Mesenchymal stem cell (in vitro differentiated cells and primary cell): ENCODE measurements around the gene FAT1.

Source experiments
- DNase-seq: peaks from one replicate; pipeline ENCODE4 v3.0.0-alpha.2; 2013
- H2AFZ ChIP-seq: one replicate; pipeline ENCODE4 v1.6.1; 2013; ENCODE audit warnings: low read depth, mild to moderate bottlenecking, control low read depth, inconsistent platforms, low read length, moderate library complexity
- H2AK5ac ChIP-seq: 2 replicates; pipeline ENCODE4 v1.6.1; 2013; ENCODE audit warnings: low read length, moderate library complexity, mild to moderate bottlenecking, inconsistent platforms; ENCODE audit not compliant: severe bottlenecking
- H2BK120ac ChIP-seq: one replicate; pipeline ENCODE4 v1.6.1; 2013; ENCODE audit warnings: low read depth, mild to moderate bottlenecking, inconsistent platforms, low read length, moderate library complexity
- H2BK12ac ChIP-seq, 2 experiments: one replicate each; pipeline ENCODE4 v1.6.1; 2013; ENCODE audit warnings: inconsistent platforms in 2 of 2, low read length in 2 of 2, mild to moderate bottlenecking in 2 of 2, moderate library complexity in 2 of 2, control low read depth in 1 of 2
- H2BK15ac ChIP-seq: one replicate; pipeline ENCODE4 v1.6.1; 2013; ENCODE audit warnings: mild to moderate bottlenecking, low read depth, inconsistent platforms; ENCODE audit not compliant: poor library complexity, severe bottlenecking
- H2BK5ac ChIP-seq: 2 replicates; pipeline ENCODE4 v1.6.1; 2013; ENCODE audit warnings: low read depth, mild to moderate bottlenecking, low read length, control low read depth, inconsistent platforms; ENCODE audit not compliant: poor library complexity, severe bottlenecking
- H3K14ac ChIP-seq, 2 experiments: one replicate each; pipeline ENCODE4 v1.6.1; 2013; ENCODE audit warnings: inconsistent platforms in 2 of 2, low read length in 2 of 2, control low read depth in 1 of 2, mild to moderate bottlenecking in 1 of 2, moderate library complexity in 1 of 2
- H3K18ac ChIP-seq, 2 experiments: one replicate each; pipeline ENCODE4 v1.6.1; 2013; ENCODE audit warnings: inconsistent platforms in 2 of 2, low read length in 2 of 2, control low read depth in 1 of 2, low read depth in 1 of 2, mild to moderate bottlenecking in 1 of 2
- H3K23ac ChIP-seq, 2 experiments: one replicate each; pipeline ENCODE4 v1.6.1; 2013; ENCODE audit warnings: inconsistent platforms in 2 of 2, low read length in 2 of 2, mild to moderate bottlenecking in 2 of 2, moderate library complexity in 2 of 2, control low read depth in 1 of 2
- H3K27ac ChIP-seq: 2 replicates; pipeline ENCODE4 v1.5.1; 2013; ENCODE audit warnings: mild to moderate bottlenecking, moderate library complexity, low read length, control low read depth, inconsistent platforms; ENCODE audit not compliant: poor library complexity, severe bottlenecking
- H3K27me3 ChIP-seq, 2 experiments: 2 replicates each; pipeline versions ENCODE4 v1.6.1 to v1.7.0; 2013; ENCODE audit warnings: low read length in 2 of 2, mild to moderate bottlenecking in 2 of 2, moderate library complexity in 2 of 2, control low read depth in 1 of 2, inconsistent platforms in 1 of 2; ENCODE audit not compliant: control insufficient read depth in 1 of 2, insufficient read depth in 1 of 2
- H3K36me3 ChIP-seq, 2 experiments: 2 replicates each; pipeline versions ENCODE4 v1.6.1 to v1.7.0; 2013; ENCODE audit warnings: low read length in 2 of 2, control low read depth in 1 of 2, inconsistent platforms in 1 of 2, low read depth in 1 of 2, mild to moderate bottlenecking in 1 of 2; ENCODE audit not compliant: insufficient read depth in 2 of 2, control insufficient read depth in 1 of 2
- H3K4ac ChIP-seq, 2 experiments: one replicate each; pipeline ENCODE4 v1.6.1; 2013; ENCODE audit warnings: inconsistent platforms in 2 of 2, low read length in 2 of 2, mild to moderate bottlenecking in 2 of 2, moderate library complexity in 2 of 2, control low read depth in 1 of 2, low read depth in 1 of 2
- H3K4me1 ChIP-seq: 2 replicates; pipeline ENCODE4 v1.6.1; 2013; ENCODE audit warnings: low read depth, low read length, control low read depth; ENCODE audit not compliant: control insufficient read depth, insufficient read depth
- H3K4me2 ChIP-seq: 2 replicates; pipeline ENCODE4 v1.6.1; 2013; ENCODE audit warnings: low read length, mild to moderate bottlenecking, inconsistent platforms; ENCODE audit not compliant: poor library complexity, severe bottlenecking
- H3K4me3 ChIP-seq, 2 experiments: 2 replicates each; pipeline versions ENCODE4 v1.5.1 to v1.7.0; 2013; ENCODE audit warnings: low read length in 2 of 2, mild to moderate bottlenecking in 2 of 2, control low read depth in 1 of 2, low read depth in 1 of 2; ENCODE audit not compliant: insufficient read depth in 1 of 2
- H3K79me1 ChIP-seq: replicated peaks from 2 replicates; pipeline ENCODE4 v1.6.1; 2013; ENCODE audit warnings: mild to moderate bottlenecking, control low read depth, low read length, inconsistent platforms; ENCODE audit not compliant: poor library complexity, severe bottlenecking
- H3K9ac ChIP-seq: 2 replicates; pipeline ENCODE4 v1.7.0; 2013; ENCODE audit warnings: mild to moderate bottlenecking, low read length, moderate library complexity
- H3K9me3 ChIP-seq: 2 replicates; pipeline ENCODE4 v1.7.0; 2013; ENCODE audit warnings: mild to moderate bottlenecking, low read length; ENCODE audit not compliant: control insufficient read depth
- H4K8ac ChIP-seq: one replicate; pipeline ENCODE4 v1.6.1; 2013; ENCODE audit warnings: inconsistent platforms, mild to moderate bottlenecking, low read length, moderate library complexity
- H4K91ac ChIP-seq: one replicate; pipeline ENCODE4 v1.6.1; 2013; ENCODE audit warnings: mild to moderate bottlenecking, low read length, inconsistent platforms
- WGBS: methylation state at CpG from one replicate; pipeline ENCODE4 v1.1.7; 2013; ENCODE audit warnings: mixed read lengths; 5-methylcytosine and 5-hydroxymethylcytosine counted together

The FAT1 gene

DNA sequence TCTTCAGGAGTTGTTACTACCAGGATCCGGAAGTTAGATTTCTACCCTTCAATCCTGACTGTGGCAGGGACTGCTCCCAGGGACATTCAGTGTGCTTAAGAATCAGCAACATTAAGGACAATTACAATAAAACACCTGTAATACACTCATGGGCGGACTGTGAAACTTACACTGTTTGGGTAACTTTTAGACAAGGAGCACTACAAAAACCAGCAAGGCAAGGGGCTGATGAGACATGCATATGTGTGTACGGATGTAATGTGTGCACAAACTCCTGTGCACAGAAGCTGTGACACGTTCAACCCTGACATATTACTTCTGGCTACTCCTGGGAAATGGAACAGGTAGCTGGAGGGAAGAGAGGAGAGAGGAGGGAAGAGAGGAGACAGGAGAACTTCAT, 75.8 kb downstream of the FAT1 start:
- 95% methylated on average over 4 of the region's 4 CpGs for WGBS
- Histone ChIP-seq H3K9me3 (no peaks in the 10 kb centered on the region), H3K36me3 (peaks cover 14 to 54% of the 10 kb centered on the region in 2 experiments), H3K4me1 (peaks cover 19% of the 10 kb centered on the region), H3K23ac (no peak overlapping the region), H2BK5ac (no peak overlapping the region), H3K27me3 (no peaks in the 10 kb centered on the region), H3K27ac (no peak overlapping the region), H4K91ac (no peak overlapping the region), H2AK5ac (no peak overlapping the region), H3K4me2 (no peak overlapping the region), H3K18ac (no peak overlapping the region), H3K9ac (no peak overlapping the region), H3K79me1 (peaks cover 11% of the 10 kb centered on the region), H3K4ac (no peak overlapping the region), H3K4me3 (no peak overlapping the region), H2BK120ac (no peak overlapping the region), H3K14ac (no peak overlapping the region), H2BK12ac (no peak overlapping the region), H2BK15ac (no peak overlapping the region), H2AFZ (no peak overlapping the region), H4K8ac (no peak overlapping the region)
- no peak for DNase-seq

DNA sequence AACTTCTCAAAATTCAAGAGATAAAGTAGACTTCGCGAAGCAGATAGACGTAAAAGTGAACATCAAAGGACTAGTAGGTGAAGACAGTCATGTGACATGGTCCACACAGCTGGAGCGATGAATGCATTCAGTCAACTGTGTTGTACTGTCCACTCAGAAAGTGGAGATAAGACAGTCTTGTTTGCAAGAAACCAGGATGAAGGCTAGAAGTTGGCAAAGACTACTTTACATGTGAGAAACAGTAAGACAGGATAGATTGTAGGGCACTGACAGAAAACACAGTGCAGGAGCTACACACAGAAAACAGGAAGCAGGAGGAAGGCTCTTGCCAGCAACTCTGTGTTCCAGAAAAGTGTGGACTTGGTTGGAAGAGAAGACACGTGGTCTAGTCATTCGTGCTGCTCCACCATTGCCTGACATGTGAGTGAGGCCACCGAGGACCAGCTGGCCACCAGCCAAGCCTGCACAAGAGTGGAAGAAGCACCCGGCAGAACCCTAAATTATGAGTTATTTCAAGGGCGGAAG, 78.9 kb downstream of the FAT1 start:
- Histone ChIP-seq H3K4me3 (no peak overlapping the region), H3K9ac (peak overlapping the region; percentile 46), H3K4me2 (no peak overlapping the region), H3K27me3 (no peaks in the 10 kb centered on the region), H3K36me3 (peaks cover 20 to 55% of the 10 kb centered on the region in 2 experiments), H3K27ac (peak overlapping the region; percentile 72), H3K23ac (no peak overlapping the region), H2BK12ac (no peak overlapping the region), H4K8ac (no peak overlapping the region), H2AK5ac (no peak overlapping the region), H3K9me3 (no peaks in the 10 kb centered on the region), H3K4me1 (peaks cover 17% of the 10 kb centered on the region), H2BK15ac (no peak overlapping the region), H2BK120ac (no peak overlapping the region), H2AFZ (no peak overlapping the region), H3K79me1 (peaks cover 16% of the 10 kb centered on the region), H4K91ac (no peak overlapping the region), H2BK5ac (no peak overlapping the region), H3K14ac (no peak overlapping the region), H3K18ac (no peak overlapping the region), H3K4ac (no peak overlapping the region)
- peak; percentile 51 for DNase-seq
- WGBS, result 79% methylated on average over 8 of the region's 9 CpGs

DNA sequence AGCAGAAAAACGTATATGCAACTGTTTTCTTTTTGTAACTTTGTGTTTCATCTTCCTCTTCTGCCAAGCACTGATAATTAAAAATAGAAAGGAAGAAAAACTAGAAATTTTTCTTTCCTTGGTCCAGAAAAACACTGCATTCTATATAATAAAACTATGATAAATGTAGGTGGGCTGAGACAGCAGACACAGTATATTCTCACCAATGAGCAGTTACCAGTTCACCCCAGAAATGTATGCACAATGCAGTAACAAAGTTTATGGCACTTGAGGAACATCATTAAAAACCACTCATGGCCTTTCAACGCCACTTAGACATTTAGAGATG, 79.4 kb downstream of the FAT1 start:
- Histone ChIP-seq H3K79me1 (peaks cover 13% of the 10 kb centered on the region), H3K36me3 (peaks cover 18 to 55% of the 10 kb centered on the region in 2 experiments), H3K4me3 (no peak overlapping the region), H3K4me1 (peaks cover 16% of the 10 kb centered on the region), H3K9me3 (no peaks in the 10 kb centered on the region), H2BK15ac (no peak overlapping the region), H2BK120ac (no peak overlapping the region), H3K4me2 (no peak overlapping the region), H3K23ac (no peak overlapping the region), H2AK5ac (no peak overlapping the region), H3K14ac (no peak overlapping the region), H4K8ac (no peak overlapping the region), H3K27me3 (no peaks in the 10 kb centered on the region), H2BK5ac (no peak overlapping the region), H3K9ac (peak overlapping the region; percentile 46), H2AFZ (no peak overlapping the region), H3K27ac (peak overlapping the region; percentile 72), H3K4ac (no peak overlapping the region), H3K18ac (no peak overlapping the region), H2BK12ac (no peak overlapping the region), H4K91ac (no peak overlapping the region)
- peak; percentile 36 for DNase-seq
- no CpG with 5 or more reads among the region's 2 CpGs for WGBS

DNA sequence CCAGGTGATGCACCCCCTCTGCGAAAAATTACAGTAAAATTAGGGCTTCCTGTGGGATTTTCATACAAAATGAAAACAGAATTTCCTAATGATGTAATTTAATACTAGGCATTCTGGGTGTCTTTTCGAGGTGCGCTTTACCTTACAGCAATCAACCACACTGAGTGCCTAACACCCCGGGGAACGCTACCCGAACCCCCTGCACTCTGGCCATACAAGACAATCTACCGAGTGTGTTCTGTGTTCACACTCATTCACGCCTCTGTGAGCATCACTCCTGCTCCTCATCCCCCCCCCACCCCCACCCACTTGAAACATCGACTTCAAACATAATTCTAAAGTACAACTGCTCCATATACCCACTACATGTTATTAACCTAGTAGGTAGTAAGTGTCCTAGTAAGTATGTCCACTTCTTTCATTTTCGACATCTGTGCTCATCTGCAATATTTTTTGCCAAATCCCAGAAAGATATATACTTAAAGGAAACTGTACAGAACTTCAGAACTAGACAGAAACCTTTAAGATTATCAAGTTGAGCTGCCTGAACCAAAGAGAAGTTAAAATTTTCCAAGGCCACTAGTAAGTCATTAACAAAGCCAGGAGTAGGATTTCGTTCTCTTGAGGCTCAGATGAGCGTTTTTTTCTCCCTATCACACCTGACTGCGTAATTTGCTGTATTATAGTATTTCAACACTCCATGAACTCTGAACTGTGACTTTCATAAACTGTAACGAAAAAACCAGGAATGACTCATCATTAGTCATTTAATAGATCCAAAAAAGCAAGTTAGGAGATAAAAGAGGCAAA, 80.0 kb downstream of the FAT1 start:
- no peak overlapping the region for H2BK15ac ChIP-seq
- peak overlapping the region in 1 of 2 experiments; percentile 21 for H3K18ac ChIP-seq
- no peak overlapping the region for H3K14ac ChIP-seq
- no peak overlapping the region for H2BK5ac ChIP-seq
- H3K27ac ChIP-seq, result peak overlapping the region; percentile 74
- H4K91ac ChIP-seq, result no peak overlapping the region
- H3K27me3 ChIP-seq, result no peaks in the 10 kb centered on the region
- 90% methylated on average over 9 of the region's 14 CpGs for WGBS
- peaks cover 14% of the 10 kb centered on the region for H3K79me1 ChIP-seq
- no peak overlapping the region for H2BK120ac ChIP-seq
- peak overlapping the region; percentile 46 for H3K9ac ChIP-seq
- peaks cover 20 to 55% of the 10 kb centered on the region in 2 experiments for H3K36me3 ChIP-seq
- peak overlapping the region; percentile 70 for H3K4me2 ChIP-seq
- no peaks in the 10 kb centered on the region for H3K9me3 ChIP-seq
- H2AFZ ChIP-seq, result no peak overlapping the region
- peaks cover 16% of the 10 kb centered on the region for H3K4me1 ChIP-seq
- no peak overlapping the region for H2BK12ac ChIP-seq
- no peak overlapping the region for H3K23ac ChIP-seq
- peak; percentile 82 for DNase-seq
- no peak overlapping the region for H3K4ac ChIP-seq
- no peak overlapping the region for H4K8ac ChIP-seq
- H3K4me3 ChIP-seq, result no peak overlapping the region
- H2AK5ac ChIP-seq, result no peak overlapping the region
